Retinal pigment epithelial cell (primary cell): ENCODE data around the gene NCOA6.

ENCODE experiments used
- DNase-seq: peaks from one replicate; pipeline ENCODE4 v3.0.0-alpha.2; 2010; ENCODE audit warnings: low read depth
- H3K4me3 ChIP-seq: 2 replicates; pipeline ENCODE4 v1.5.1; 2011; ENCODE audit warnings: mild to moderate bottlenecking, low read length, control low read depth, moderate library complexity
- CTCF ChIP-seq: conservative IDR thresholded peaks from 2 replicates; pipeline ENCODE4 v1.5.1; 2011; ENCODE audit warnings: low read depth, low read length, control low read depth, inconsistent platforms

NCOA6 gene

DNA sequence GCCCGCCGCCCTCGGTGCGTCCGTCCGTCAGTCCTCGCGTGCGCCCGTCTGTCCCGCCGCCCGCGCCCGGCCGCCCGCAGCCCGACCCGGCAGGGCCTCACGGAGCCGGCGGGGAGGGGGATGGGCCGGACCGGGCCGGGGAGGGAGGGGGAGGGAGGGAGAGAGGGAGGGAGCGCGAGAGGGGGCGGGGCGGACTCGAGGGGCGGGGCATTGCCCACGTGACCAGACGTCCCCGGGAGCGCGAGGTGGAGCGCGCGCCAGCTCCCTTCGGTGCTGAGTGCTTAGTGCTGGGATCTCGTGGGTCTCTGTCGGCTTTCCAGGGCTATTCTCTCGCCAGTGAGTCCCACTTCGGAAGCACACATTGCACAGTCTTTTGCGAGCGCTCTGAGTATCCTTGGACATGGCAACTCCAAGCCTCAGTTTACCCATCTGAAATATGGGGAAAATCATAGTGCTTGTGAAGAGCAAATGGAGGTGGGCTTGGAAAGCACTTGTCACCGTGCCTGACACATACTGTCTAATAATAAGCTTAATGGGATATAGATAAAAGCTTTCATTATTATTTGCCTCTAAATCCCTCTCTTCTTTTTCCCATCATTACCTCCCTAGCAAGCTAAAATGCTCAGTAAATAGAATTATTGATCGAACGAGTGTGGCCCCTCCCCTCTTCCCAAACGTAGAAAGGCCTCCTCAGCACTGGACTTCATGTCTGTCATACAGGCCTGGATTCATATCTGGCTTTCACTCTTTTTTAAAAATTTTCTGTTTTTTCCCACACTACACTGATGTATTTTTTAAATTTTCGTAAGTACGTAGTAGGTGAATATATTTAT lies at the start of gene NCOA6:
NCOA6 (minus strand) TSS at position 122 of the 833 bp plus-strand sequence. CDS start 43,296 bp downstream, outside the sequence.
- no peak for DNase-seq
- H3K4me3 ChIP-seq, result peak within 1 kb of the TSS; percentile 86
- no peak for TF ChIP-seq CTCF

DNA sequence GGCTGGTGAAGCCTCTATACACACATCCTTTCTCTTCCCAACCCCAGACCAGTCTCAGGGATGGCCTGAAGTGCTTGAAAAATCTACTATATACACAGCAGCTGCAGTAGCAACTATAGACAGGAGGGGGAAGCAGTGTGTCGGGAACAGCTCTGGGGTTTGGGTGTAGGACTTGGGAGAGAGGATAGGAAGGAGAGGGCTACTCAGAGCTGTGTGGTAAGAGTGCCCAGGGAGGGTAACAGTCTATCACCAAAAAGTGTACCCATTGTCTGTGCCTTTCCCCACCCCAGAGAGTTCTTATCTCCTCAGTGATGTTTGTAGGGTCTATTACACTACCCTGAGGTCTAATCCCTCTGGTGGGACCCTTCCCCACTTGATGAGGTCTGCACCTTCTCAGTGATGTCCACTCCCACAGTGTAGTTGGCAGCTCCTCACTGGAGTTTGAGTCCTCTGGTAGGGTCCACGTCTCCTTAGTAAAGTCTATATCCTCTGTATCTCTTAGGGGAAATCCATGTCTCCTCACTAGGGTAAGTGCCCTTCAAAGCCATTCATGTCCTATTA lies 48.7 kb upstream of the NCOA6 start:
- no peak overlapping the region for H3K4me3 ChIP-seq
- TF ChIP-seq CTCF, result peak; percentile 95
- peak; percentile 48 for DNase-seq

DNA sequence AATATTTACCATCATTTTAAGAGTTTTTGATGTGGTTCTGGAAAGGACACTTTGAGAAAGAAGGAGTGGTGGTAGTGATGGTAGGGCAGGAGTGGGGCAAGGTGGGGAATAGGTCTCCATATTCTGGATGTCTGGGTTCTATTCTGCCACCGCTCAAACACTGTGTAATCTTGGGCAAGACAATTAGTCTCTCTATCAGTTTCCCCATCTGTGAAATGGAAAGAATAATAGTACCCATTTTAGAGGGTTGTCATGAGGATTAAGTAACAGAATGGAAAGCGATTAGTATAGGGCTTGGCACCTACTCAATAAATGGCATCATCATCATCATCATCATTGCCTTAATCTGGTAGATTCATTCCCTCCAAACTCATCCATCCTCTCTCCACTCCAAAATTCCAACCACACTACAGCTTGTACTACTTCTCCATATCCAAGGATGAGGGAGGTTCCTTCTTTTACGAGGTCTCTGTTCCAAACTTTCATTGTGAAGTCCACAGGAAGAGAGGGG lies 48.2 kb upstream of the NCOA6 start:
- TF ChIP-seq CTCF, result no peak
- no peak overlapping the region for H3K4me3 ChIP-seq
- DNase-seq, result no peak

DNA sequence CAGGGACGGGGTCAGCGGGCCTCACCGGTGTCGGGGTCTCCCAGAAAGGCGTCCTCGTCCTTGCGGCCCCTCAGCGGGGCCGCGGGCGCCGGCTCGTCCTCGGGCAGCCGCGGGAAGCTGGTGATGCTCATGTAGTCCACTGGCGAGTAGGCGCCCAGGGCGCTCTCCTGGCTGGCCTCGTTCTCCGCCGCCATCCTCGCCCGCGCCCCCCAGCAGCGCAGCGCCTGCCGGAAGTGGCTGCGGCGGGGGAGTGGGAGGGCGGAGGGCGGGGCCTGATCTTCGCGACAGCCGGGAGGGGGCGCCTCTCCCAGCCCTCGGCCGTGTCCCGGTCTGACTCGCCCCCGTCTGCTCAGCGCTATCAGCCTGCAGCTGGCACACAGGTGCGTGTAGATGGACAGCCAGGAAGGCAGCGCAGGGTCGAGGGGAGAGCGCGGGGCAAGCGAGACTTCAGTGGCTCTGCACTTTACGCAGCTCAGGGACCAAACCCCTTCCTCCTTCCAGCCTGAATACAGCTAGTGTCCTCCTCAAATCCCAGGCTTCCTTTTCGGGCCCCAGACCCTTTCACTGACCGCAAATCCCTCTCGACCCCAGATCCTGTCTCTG lies 47.3 kb upstream of the NCOA6 start, which contains the start of gene GGT7:
GGT7 (minus strand) TSS at position 235 of the 603 bp plus-strand sequence; CDS start at position 194, 41 bp downstream.
- DNase-seq, result no peak
- TF ChIP-seq CTCF, result peak; percentile 61
- H3K4me3 ChIP-seq, result peak within 1 kb of the TSS; percentile 65

DNA sequence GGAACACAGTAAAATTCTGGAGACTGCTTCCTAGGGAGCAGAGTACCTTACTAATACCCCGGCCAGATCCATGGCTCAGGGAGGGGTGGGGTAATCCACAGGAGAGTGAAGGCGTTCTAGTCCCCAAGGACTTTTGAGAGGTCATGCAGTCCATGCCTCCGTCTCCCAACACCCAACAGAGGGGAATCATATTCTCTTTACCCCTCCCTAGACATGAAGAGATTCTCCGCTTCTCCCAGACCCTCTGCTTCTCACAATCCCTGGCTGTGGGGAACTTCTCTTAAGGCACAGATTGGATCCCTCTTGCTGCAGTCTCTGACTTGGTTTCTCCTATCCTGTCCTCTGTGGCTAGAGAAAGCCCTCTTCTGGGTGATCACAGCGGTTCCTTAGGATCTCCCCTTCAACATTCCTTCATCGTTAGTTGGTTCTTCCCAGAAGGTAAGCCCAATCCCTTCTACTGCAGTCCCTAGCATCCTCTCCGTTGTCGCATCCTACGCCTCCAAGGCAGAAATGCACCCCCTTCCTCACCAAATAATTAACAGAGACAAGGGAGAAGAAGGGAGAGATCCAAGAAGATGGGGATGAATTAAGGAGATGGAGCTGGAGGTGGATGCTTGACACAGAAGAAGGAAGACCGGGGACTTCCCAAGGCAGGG lies 46.6 kb upstream of the NCOA6 start:
- DNase-seq, result no peak
- H3K4me3 ChIP-seq, result peak overlapping the region; percentile 65
- no peak for TF ChIP-seq CTCF

GRCh38 chr20:34871320-34871926 lies 46.0 kb upstream of the NCOA6 start:
- H3K4me3 ChIP-seq, result no peak overlapping the region
- TF ChIP-seq CTCF, result no peak
- DNase-seq, result no peak
